SK-N-MC (cell line): Measurements from ENCODE around the gene SYDE1.

ENCODE experiments used
- EZH2 ChIP-seq: fragments of 200-600 bp; sonication (generic); IDR thresholded peaks from one replicate; pipeline ENCODE4 v1.6.1; 2017; ENCODE audit warnings: antibody characterized with exemption
- POLR2AphosphoS5 ChIP-seq: IDR thresholded peaks from 2 replicates; pipeline ENCODE4 v1.6.1; 2012; ENCODE audit warnings: mild to moderate bottlenecking, low read depth, low read length, borderline replicate concordance

- no peak for TF ChIP-seq EZH2
- no peak for TF ChIP-seq POLR2AphosphoS5
These were observed 8.7 kb upstream of the SYDE1 start for GRCh38 chr19:15098460-15098859.
